ENCODE data around the gene ALDH16A1.

The ALDH16A1 gene

DNA sequence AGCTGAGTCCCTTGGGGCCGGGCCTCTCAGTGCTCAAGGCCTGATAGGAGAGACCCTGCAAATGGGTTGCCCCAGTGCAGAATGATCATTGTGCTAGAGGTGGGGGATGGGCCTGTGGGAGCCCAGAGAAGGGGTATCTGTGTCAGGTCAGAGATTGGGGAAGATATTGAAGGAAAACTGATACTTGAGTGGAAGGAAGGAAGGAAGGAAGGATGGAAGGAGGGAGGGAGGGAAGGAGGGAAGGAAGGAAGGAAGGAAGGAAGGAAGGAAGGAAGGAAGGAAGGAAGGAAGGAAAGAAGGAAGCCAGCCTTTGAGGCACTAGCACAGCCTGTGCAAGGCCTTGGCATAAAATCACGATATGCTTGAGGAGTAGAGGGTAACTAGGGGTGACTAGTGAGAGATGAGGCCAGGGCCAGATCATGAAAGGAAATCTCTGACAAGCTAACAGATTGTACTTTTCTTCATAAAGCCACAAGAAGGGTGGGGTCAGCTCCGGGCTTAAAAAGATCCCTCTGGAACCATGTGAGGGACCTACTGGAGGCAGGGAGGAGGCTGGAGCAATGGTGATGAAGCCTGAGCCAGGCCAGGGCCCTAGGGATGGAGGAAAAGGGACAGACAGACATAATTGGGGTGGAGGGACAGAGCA, 41.2 kb upstream of the ALDH16A1 start:
- TF ChIP-seq, protein P1, sequence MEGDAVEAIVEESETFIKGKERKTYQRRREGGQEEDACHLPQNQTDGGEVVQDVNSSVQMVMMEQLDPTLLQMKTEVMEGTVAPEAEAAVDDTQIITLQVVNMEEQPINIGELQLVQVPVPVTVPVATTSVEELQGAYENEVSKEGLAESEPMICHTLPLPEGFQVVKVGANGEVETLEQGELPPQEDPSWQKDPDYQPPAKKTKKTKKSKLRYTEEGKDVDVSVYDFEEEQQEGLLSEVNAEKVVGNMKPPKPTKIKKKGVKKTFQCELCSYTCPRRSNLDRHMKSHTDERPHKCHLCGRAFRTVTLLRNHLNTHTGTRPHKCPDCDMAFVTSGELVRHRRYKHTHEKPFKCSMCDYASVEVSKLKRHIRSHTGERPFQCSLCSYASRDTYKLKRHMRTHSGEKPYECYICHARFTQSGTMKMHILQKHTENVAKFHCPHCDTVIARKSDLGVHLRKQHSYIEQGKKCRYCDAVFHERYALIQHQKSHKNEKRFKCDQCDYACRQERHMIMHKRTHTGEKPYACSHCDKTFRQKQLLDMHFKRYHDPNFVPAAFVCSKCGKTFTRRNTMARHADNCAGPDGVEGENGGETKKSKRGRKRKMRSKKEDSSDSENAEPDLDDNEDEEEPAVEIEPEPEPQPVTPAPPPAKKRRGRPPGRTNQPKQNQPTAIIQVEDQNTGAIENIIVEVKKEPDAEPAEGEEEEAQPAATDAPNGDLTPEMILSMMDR (IDR thresholded peaks at IDR 0.05; ENCODE audit: borderline replicate concordance, insufficient read depth, low read depth, low read length) = no peak
- H3K4me3 ChIP-seq (ENCODE audit: low read depth, low read length) = no peak overlapping the region

DNA sequence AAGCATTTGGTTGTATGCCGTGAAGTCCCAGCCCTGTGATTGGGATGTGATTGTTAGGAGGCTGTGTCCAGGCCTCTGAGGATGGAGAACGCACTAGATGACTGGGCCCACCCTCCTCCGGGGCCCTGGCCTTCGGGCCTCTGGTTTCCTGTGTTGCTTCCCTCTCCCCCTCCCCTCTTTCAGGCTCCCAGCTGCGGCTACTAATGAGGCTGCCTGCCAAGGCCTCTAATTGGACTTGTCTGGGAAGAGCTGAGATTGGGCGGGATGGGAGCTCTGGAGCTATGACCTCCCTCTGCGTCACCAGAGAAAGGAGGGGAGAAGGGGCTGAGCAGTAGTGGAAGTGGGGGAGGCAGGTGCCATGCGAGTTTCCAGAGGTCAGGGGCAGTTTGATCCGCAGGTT, 39.7 kb upstream of the ALDH16A1 start:
- H3K4me3 ChIP-seq (ENCODE audit: low read depth, low read length) = no peak overlapping the region
- TF ChIP-seq, protein P1 (IDR thresholded peaks at IDR 0.05; ENCODE audit: borderline replicate concordance, insufficient read depth, low read depth, low read length) = no peak

GRCh38 chr19:49414256-49414655, 38.8 kb upstream of the ALDH16A1 start:
- no peak overlapping the region for H3K4me3 ChIP-seq (ENCODE audit: low read depth, low read length)
- TF ChIP-seq, protein P1 (IDR thresholded peaks at IDR 0.05; ENCODE audit: borderline replicate concordance, insufficient read depth, low read depth, low read length) = no peak

- TF ChIP-seq, protein P1 (IDR thresholded peaks at IDR 0.05; ENCODE audit: borderline replicate concordance, insufficient read depth, low read depth, low read length) = no peak
- H3K4me3 ChIP-seq (ENCODE audit: low read depth, low read length) = no peak overlapping the region
Observed at GRCh38 chr19:49415102-49415809, 37.8 kb upstream of the ALDH16A1 start.

GRCh38 chr19:49415810-49416200, 37.2 kb upstream of the ALDH16A1 start:
- TF ChIP-seq, protein P1 (IDR thresholded peaks at IDR 0.05; ENCODE audit: borderline replicate concordance, insufficient read depth, low read depth, low read length) = no peak
- H3K4me3 ChIP-seq (ENCODE audit: low read depth, low read length) = no peak overlapping the region

- TF ChIP-seq, protein P1 (IDR thresholded peaks at IDR 0.05; ENCODE audit: borderline replicate concordance, insufficient read depth, low read depth, low read length) = no peak
- H3K4me3 ChIP-seq (ENCODE audit: low read depth, low read length) = no peak overlapping the region
Observed at GRCh38 chr19:49417088-49417487, 35.9 kb upstream of the ALDH16A1 start.

DNA sequence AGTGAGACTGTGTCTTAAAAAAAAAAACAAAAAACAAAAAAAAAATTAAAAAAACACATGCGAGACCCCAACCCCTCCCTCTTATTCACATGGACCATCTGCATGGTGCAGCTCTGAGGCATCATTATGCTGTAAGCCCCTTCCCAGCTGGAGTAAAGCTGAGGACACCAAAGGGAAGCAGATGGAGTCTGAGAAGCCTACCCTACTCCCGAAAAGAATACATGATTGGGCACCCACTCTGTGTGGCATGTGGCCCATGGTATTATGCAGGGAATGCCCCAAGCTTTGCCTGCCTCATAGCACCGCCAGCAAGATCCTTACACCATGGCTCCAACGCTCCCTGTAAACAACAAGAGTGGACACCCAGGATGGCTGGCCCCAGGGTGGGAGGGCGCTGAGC, 34.5 kb upstream of the ALDH16A1 start:
- H3K4me3 ChIP-seq (ENCODE audit: low read depth, low read length) = no peak overlapping the region
- TF ChIP-seq, protein P1 (IDR thresholded peaks at IDR 0.05; ENCODE audit: borderline replicate concordance, insufficient read depth, low read depth, low read length) = no peak

Measured in GM12875 (cell line).